ENCODE measurements around the gene PODNL1.

Gene PODNL1

DNA sequence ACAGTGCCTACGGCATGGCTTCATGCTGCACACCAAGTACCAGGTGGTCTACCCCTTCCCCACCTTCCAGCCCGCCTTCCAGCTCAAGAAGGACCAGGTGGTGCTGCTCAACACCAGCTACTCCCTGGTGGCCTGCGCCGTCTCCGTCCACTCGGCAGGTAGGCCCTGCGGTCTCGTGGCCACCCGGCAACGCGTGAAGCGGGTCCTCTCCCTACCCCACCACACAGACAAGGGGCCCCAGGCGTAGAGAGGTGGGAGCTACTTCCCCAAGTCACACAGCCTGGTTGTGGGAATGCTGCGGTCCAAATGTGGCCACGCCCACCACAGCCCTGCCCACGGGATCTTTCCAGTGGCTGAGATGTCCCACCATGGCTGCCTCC is 18.1 kb upstream of the PODNL1 start:
- DNase-seq = no peak

DNA sequence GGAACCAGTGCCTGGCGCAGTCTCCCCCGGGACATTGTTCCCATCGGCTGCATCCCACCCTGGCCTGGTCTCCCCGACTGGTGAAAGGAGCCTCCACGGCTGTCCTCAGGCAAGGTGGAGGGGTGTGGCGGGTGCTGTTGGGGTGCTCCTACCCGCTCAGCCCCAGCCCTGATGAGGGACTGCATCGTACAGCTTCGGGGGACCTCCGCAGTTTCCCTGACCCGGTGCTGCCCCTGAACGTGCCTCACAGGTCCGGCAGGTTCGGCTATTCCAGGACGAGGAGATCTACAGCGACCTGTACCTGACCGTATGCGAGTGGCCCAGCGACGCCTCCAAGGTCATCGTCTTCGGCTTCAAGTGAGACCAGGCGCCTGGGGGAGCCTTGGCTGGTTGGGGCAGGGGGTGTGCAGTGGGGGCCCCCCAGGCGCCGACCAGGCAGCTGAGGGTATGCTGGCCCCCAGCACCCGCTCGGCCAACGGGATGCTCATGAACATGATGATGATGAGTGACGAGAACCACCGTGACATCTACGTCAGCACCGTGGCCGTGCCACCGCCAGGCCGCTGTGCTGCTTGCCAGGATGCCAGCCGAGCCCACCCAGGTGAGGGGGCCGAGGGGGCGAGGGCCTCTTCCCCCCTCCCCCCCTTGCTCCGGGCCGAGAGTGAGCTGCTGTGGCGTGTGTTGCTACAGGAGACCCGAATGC is 17.6 kb upstream of the PODNL1 start:
- no peak for DNase-seq

DNA sequence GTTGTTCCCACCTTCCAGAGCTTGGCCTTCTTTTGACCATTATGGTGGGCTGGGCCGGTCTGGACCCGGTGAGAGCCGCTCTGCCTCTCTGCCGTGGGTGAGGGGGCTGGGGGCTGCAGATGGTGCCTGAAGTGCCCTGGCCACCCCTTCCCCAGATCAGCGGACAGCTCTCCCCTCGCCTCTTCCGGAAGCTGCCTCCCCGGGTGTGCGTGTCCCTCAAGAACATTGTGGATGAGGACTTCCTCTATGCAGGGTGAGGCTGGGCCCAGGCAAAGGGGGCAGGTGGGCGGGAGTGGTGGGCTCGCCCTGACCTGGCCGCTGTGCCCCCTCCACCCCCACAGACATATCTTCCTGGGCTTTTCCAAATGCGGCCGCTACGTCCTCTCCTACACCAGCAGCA is 16.0 kb upstream of the PODNL1 start:
- no peak for DNase-seq

DNA sequence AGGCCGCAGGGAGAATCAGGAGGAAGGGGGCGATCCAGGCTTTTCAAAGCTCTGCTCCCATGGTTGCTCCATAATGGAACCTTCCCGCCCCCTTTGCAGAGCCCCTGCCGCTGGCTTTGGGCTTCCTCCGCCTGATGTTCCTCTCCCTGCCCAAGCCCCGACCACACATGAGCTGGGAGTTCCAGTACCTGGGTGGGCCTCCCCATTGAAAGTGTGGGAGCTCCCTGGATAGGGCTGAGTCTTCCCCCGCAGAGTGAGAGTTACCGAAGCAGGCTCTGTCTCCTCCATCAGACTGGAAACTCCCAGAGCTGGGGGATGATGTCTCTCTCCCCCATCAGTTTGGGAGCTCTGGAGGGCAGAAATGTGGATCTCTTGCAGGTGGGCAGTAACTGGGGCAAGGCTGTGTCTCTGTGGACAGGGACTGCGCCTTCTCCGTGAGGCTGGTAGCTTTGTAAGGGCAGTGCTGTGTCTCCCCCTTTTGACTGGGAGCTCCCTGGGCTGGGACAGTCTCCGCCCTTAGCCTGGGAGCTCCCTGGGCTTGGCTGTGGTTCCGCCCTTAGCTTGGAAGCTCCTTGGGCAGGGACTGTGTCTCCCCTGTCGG is 14.8 kb upstream of the PODNL1 start:
- DNase-seq = peak; percentile 33

DNA sequence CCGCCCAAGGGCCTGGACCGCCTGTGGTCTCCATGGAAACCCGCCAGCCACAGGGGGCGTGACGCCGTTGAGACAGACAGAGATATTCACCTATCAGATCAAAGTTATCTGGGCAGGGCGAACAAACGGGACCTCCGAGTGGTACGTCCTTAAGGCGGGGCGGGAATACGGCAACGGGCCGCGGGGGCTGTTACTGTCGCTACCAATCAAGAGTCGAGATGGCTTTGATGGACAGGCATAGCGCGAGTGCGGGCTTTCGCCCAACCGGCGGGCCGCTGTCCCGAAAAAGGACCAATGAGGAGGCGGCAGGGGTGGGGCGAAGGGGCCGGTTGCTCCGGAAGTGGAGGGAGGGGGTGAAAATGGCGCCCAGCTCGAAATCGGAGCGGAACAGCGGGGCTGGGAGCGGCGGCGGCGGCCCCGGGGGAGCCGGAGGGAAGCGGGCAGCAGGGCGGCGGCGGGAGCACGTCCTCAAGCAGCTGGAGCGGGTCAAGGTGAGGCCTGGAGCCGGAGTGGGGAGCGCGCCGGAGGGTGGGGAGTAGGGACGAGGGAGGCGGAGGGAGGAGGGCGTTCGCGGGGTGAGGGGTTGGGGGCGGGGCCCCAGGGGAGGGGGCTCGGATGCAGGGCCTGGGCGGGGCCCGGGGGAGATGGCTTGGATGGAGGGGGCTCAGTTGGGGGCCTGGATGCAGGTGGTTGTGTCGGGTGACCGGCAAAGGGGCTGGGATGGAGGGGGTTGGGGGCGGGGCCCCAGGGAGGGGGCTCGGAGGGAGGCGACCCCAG is 14.1 kb upstream of the PODNL1 start, which contains the start of gene DCAF15:
Gene DCAF15 (plus strand): TSS at position 356 of the 777 bp plus-strand sequence. CDS start 4 bp downstream, at position 360.
- DNase-seq = peak; percentile 100

DNA sequence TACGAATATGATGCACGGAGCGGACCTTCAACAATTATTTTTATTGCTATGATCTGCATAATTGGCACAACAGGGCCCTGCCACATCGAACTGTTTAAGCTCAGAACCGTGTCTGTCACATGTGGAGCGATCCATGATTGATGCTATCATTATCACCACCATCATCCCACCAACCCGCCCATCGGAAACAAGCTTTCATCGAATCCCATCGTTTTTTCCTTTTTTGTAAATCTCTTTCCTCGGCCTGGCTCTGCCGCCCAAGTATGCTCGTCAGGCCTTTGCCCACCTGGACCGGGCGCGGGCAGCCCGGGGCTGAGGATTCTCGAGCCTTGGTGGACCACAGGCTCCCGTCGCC is 13.6 kb upstream of the PODNL1 start:
- no peak for DNase-seq

DNA sequence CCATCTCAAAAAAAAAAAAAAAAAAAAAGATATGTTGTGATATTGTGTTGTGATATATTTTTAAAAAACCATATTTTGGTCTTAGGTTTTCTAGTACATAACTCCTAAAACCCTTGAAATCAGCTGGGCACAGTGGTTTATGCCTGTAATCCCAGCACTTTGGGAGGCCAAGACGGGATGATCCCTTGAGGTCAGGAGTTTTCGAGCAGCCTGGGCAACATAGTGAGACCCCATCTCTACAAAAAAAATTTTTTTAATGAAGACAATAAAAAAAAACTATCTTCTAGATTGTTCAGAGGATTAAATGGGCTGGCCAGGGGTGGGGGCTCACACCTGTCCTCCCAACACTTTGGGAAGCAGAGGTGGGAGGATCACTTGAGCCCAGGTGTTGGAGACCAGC is 12.8 kb upstream of the PODNL1 start:
- DNase-seq = no peak

DNA sequence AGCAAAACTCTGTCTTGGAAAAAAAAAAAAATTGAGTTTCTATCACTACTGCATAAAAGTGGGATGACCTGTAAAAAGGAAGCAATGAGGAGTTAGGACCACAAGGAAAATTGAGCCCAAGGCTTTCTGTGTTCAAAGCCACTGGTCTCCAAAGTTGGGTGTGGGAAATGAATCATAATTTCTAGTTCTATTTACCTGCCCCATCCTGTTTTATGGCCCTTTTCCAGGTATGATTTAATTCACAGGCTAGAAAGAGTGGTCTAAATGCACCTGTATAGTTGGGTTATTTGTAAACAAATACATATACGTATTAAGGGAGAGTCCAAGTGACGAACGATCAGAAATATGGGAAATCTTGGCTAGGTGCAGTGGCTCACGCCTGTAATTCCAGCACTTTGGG is 8.2 kb upstream of the PODNL1 start:
- no peak for DNase-seq

DNA sequence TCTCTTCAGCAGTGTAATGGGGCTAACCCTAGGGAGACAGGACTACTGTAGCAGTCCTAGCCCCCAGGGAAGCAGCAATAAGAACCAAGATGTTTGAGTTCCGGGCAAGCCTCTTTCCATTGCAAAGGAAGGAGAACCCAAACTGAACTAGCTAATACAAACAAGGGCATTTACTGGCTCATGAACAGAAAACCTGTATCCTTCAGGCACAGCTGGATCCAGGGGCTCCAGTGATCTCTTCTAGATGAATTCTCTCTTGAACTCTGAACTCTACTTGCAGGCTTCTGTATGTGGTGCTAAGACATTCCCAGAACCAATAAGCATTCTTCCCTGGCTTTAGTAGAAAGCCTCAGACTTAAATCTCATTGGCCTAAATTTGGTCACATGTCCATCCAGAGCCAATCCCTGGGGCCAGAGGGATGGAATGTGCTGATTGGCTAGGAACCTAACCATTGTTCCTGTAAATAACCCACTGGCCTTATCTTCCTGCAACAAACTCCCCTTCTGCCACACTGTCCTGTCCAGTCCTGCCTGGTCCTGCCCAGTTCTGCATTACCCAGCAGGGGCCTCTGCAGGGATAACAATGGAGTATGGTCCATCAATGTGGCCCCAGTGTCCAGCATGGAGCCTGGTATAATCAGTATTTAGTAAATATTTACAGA is 3.9 kb upstream of the PODNL1 start:
- DNase-seq = no peak

DNA sequence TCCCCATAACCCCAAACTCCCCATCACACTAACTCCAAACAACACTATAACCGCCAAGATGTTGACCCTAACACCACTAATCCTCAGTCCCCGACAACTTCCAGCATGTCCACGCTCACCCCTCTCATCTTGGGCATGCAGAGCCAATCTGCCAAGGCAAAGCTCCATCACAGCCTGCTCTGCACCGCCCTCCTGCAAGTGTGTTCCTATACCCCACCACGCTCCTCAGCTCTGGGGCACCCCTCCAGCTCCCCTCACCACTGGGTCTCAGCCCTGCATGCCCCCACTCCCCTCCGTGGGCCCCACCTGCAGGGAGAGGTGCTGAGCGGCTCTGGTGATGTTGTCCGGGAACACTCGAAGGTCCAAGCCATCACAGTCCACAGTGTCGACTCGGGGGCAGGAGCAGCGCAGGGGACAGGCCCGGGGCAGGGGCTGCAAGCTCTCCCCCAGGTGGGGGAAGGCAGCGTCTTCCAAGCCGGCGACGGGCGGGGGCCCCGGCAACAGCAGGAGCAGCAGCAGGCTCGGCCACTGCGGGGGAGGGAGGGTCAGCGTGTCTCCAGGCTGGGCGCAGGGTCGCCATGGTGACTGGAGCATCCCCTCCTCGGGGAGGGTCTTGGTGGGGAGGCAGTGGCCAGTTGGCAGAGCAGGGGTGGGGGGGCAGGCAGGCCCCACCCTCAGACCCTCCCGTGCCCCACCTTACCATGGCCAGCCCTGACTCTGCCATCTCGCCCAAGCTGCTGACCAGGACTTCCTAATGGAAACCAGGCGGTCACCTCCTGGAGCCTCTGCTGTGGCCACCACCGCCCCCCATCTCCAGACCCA is 527 bp downstream of the PODNL1 start:
- no peak for DNase-seq

DNA sequence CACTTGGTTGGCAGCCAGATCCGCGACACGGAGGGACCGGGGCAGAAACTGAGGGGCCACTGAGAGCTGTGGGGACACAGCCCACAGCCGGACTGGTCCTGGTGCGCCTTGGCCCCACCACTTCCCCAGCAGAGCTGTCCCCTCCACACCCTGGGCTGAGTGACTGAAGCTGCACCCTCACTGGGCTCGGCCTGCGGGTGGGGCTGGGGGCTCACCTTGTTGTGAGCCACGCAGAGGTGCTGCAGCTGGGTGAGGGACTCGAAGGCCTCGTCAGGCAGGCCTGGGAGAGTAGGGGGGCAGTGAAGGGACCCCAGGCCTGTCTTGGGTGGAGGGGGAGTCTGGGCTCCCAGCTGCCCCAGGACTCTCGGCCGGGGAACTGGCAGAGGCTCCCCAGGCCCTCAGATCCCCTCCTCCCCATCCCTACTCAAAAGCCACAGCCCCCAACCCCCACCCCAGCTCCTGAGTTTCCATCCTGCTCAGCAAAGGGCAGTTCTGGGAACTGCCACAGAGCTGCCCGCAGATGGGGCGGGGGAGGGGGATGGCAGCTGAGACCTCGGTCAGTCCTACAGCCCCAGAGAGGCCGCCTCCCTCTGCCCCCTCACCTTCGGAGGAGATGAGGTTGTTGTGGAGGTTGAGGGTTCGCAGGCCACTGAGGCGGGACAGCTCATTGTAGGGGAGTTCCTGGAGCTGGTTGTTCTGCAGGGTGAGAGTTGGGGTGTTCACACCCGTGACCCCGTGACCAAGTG is 2.3 kb downstream of the PODNL1 start:
- peak; percentile 33 for DNase-seq

DNA sequence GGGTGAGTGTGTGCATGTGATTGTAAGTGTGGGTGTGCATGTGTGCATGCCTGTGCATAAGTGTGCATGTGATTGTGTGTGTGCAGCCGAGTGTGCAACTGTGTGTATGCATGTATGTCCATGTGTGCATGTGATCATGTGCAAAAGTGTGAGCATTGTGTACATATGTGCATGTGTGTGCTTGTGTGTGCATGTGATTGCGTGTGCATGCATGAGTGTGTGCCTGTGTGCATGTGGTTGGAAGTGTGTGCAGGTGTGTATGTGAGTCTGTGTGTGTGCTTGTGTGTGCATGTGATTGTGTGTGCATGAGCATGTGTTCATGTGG is 3.5 kb downstream of the PODNL1 start:
- DNase-seq = no peak

DNA sequence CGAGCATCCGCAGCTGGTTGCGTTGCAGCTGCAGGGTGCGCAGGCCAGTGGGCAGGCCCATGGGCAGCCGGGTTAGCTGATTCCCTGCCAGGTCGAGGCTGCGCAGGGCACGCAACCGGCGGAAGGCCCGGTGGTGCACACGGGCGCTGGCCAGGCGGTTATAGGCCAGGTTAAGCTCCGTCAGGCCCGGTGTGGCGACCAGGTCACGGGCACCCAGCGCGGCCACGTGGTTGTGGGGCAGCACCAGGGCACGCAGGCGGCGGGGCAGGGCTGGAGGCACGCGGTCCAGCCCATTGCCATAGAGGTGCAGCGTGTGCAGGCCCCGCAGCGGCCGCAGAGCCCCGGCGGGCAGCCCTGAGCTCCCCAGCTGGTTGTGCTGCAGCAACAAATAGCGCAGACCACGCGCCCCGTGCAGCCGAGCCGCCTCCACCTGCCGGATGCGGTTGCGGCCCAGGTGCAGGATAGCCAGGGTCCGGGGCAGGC is 5.3 kb downstream of the PODNL1 start:
- no peak for DNase-seq

DNA sequence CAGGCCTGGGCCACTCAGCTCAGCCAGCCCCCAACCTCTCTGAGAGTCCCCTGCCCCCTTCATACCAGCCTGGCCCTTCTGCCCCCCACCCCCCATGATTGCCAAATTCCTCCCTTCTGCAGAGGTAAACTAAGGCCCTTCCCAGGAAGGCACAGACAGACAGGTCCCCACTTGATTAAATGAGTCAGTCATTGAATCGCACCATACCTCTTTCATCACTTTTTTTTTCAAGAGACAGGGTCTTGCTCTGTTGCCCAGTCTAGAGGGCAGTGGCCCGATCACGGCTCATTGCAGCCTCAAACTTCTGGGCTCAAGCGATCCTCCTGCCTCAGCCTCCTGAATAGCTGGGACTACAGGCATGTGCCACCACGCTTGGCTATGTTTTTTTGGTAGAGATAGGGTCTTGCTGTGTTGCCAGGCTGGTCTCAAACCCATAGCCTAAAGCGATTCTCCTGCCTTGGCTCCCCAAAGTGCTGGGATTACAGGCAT is 6.0 kb downstream of the PODNL1 start:
- no peak for DNase-seq

DNA sequence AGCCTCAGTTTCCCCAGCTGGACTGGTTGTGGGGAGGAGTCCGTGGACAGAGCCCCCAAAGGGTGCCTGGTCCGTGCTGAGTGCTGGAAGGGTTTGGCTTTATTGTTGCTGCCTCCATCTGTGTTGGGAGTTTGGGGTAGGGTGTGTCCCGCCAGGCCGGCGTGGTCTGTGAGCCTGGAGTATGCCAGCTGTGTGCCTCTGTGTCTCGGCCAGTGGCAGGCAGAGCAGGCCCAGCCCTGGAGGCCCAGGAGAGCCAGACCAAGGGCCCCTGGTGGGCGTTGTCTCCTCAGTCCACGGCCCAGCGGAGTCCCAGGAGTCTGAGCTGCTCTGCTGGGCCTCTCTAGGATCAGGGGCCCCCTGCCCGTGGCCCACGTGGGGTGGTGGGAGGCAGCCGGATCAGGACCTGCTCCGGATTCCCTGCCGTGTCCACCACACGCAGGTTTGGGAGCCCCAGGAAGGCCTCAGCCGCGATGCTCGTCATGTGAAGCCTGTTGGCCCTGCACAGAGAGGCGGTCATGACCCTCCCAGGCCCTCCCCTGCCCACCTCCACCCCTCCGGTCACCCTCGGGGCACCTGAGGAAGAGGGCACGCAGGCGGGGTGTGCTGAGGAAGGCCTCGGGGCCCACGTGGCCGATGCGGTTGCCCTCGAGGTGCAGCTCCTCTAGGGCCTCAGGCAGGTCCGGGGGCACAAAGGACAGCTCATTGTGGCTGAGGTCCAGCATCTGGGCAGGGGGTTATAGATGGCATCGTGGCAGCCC is 6.6 kb downstream of the PODNL1 start:
- no peak for DNase-seq

DNA sequence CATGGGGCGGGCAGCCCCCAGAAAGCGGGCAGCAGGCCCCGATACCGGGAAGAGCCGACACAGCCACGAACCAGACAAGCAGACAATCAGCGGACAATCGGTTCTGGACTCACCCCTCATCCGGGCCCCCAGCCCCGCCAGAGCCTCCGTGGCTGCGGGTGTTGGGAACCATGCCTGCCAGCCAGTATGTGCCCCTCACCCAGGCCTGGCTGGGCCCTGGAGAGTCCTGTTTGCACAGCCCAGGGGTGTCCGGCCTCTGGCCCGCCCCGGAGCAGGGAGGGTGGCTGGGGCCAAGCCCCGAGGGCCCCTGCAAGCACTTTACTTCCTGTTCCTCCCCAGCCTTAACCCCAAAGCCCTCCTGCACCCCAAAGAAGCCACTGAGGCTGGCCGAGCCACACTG is 7.8 kb downstream of the PODNL1 start:
- no peak for DNase-seq

DNA sequence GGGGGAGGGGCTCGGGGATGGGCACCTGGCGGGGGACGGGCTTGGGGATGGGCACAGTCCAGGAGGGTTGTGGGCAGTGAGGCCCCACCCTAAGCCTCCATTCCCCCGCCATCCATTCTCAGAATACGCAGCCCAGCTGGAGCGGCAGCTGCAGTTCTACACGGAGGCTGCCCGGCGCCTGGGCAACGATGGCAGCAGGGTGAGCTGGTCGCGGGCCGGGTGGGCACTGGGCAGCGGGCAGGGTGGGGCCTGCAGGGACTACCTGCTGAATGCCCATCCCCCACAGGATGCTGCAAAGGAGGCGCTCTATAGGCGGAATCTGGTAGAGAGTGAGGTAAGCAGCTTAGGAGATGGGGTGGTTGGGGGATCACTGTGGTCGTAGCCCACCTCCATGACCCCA is 8.3 kb downstream of the PODNL1 start:
- DNase-seq = no peak

DNA sequence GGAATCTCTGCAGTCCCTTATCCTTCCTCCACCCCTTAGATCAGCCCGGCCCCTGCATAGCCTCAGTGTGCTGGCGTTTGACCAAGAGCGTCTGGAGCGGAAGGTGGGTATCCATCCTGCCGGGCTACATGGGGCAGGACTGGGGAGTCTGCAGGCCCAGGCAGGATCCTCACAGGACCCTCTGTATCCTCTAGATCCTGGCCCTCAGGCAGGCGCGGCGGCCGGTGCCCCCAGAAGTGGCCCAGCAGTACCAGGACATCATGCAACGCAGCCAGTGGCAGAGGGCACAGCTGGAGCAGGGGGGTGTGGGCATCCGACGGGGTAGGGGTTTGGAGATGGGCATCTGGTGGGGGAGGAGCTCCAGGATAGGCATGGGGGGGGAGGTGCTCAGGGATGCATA is 8.9 kb downstream of the PODNL1 start:
- no peak for DNase-seq

DNA sequence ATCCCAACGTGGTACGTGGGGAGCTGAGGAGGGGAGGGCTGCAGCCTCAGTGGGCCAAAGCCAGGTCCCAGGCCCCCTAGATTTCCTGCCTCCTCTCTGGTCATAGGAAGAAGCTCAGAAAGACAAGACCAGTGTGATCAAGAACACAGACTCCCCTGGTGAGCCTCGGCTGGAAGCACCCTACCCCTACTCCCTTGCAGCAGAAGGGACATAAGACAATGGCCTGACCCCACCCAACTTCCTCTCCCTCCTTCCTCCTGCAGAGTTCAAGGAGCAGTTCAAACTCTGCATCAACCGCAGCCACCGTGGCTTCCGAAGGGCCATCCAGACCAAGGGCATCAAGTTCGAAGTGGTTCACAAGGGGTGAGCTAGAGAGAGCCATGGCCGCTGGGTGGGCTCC is 11.5 kb downstream of the PODNL1 start:
- DNase-seq = no peak

DNA sequence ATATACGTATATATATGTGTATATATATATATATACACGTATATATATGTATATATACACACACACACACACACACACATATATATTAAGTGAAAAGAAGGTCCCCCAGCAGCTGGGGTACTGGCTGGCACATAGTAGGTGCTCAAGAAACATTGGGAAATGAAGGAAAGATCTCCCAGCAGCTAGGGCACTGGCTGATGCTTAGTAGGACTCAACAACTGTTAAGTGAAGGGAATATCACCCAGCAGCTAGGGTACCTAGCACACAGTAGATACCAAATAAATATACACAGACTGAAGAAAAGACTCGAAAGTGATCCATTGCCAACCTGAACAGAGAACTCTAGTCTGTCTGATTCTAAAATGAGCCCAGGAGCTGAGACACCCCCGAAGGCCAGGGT is 12.2 kb downstream of the PODNL1 start:
- no peak for DNase-seq
